Measurements from ENCODE around the gene SCIN.
"Not testable (repeated sequence)": the region's sequence is repeated elsewhere in the genome, so short reads cannot be mapped to it uniquely, and the experiment has no call there.

Gene SCIN

GRCh38 chr7:12570534-12571461 is at the start of gene SCIN:
TSS of gene SCIN (plus strand) at chr7:12570720. CDS start at chr7:12570787, 67 bp downstream.
- no peak for DNase-seq (ENCODE audit: low read depth in 2 of 2)

- no peak for DNase-seq (ENCODE audit: low read depth in 2 of 2)
Observed at GRCh38 chr7:12524794-12525386, 45.6 kb upstream of the SCIN start.

GRCh38 chr7:12526693-12527092 is 43.8 kb upstream of the SCIN start:
- DNase-seq (ENCODE audit: low read depth in 2 of 2): not testable (repeated sequence)

- not testable (repeated sequence) for DNase-seq (ENCODE audit: low read depth in 2 of 2)
Observed at GRCh38 chr7:12527670-12528069, 42.9 kb upstream of the SCIN start.

GRCh38 chr7:12529971-12530710 is 40.4 kb upstream of the SCIN start:
- DNase-seq (ENCODE audit: low read depth in 2 of 2): no peak

- DNase-seq (ENCODE audit: low read depth in 2 of 2): no peak
Observed at GRCh38 chr7:12531784-12532183, 38.7 kb upstream of the SCIN start.

GRCh38 chr7:12534046-12534445 is 36.5 kb upstream of the SCIN start:
- no peak for DNase-seq (ENCODE audit: low read depth in 2 of 2)

GRCh38 chr7:12539681-12540080 is 30.8 kb upstream of the SCIN start:
- DNase-seq (ENCODE audit: low read depth in 2 of 2): no peak

GRCh38 chr7:12540850-12541249 is 29.7 kb upstream of the SCIN start:
- DNase-seq (ENCODE audit: low read depth in 2 of 2): no peak

- DNase-seq (ENCODE audit: low read depth in 2 of 2): no peak
Observed at GRCh38 chr7:12543586-12543985, 26.9 kb upstream of the SCIN start.

GRCh38 chr7:12549106-12549505 is 21.4 kb upstream of the SCIN start:
- no peak for DNase-seq (ENCODE audit: low read depth in 2 of 2)

- no peak for DNase-seq (ENCODE audit: low read depth in 2 of 2)
Observed at GRCh38 chr7:12550956-12551355, 19.6 kb upstream of the SCIN start.

- no peak for DNase-seq (ENCODE audit: low read depth in 2 of 2)
Observed at GRCh38 chr7:12552876-12553275, 17.6 kb upstream of the SCIN start.

- DNase-seq (ENCODE audit: low read depth in 2 of 2): no peak
Observed at GRCh38 chr7:12553416-12553815, 17.1 kb upstream of the SCIN start.

- no peak for DNase-seq (ENCODE audit: low read depth in 2 of 2)
Observed at GRCh38 chr7:12554351-12554750, 16.2 kb upstream of the SCIN start.

GRCh38 chr7:12554872-12555271 is 15.6 kb upstream of the SCIN start:
- DNase-seq (ENCODE audit: low read depth in 2 of 2): no peak

GRCh38 chr7:12555695-12556094 is 14.8 kb upstream of the SCIN start:
- not testable (repeated sequence) for DNase-seq (ENCODE audit: low read depth in 2 of 2)

- DNase-seq (ENCODE audit: low read depth in 2 of 2): not testable (repeated sequence)
Observed at GRCh38 chr7:12556139-12556792, 14.3 kb upstream of the SCIN start.

GRCh38 chr7:12557282-12557681 is 13.2 kb upstream of the SCIN start:
- no peak for DNase-seq (ENCODE audit: low read depth in 2 of 2)

GRCh38 chr7:12564996-12565764 is 5.3 kb upstream of the SCIN start:
- DNase-seq (ENCODE audit: low read depth in 2 of 2): no peak

GRCh38 chr7:12565873-12566272 is 4.6 kb upstream of the SCIN start:
- no peak for DNase-seq (ENCODE audit: low read depth in 2 of 2)

All from stimulated activated CD4-positive, alpha-beta T cell treated with anti-CD3 and anti-CD28 coated beads, Interleukin-4, amount 100 ng/mL, for 48 hours (primary cell).